HepG2 (cell line): ENCODE results near the gene IL22RA1. TPM values are rescaled to one million over a fixed set of nuclear protein-coding genes. Genes with fewer than 3 reads are reported as not detected.

Experiments used
- FUBP1 ChIP-seq: sonication (generic); formaldehyde crosslinking; IDR thresholded peaks from 2 replicates; pipeline ENCODE4 v1.5.1; 2020; ENCODE audit warnings: missing genetic modification reagents, mild to moderate bottlenecking, borderline replicate concordance
- HOXA9 ChIP-seq: sonication (generic); formaldehyde crosslinking; IDR thresholded peaks from 2 replicates; pipeline ENCODE4 v1.8.1; 2022; ENCODE audit warnings: missing genetic modification reagents, mild to moderate bottlenecking, moderate library complexity, borderline replicate concordance
- KLF11 ChIP-seq: IDR thresholded peaks from 2 replicates; pipeline ENCODE4 v1.6.1; 2016; ENCODE audit warnings: missing compliant biosample characterization
- NR1H2 ChIP-seq: sonication (generic); formaldehyde crosslinking; IDR thresholded peaks from 2 replicates; pipeline ENCODE4 v1.8.1; 2022; ENCODE audit warnings: low read depth, missing genetic modification reagents, borderline replicate concordance
- POGK ChIP-seq: sonication (generic); formaldehyde crosslinking; conservative IDR thresholded peaks from 2 replicates; pipeline ENCODE4 v1.8.0; 2022; ENCODE audit warnings: mild to moderate bottlenecking, moderate library complexity, missing genetic modification reagents
- SMAD1 ChIP-seq: sonication (generic); formaldehyde crosslinking; IDR thresholded peaks from 2 replicates; pipeline ENCODE4 v1.4.0; 2020; ENCODE audit warnings: missing genetic modification reagents, low read depth, mild to moderate bottlenecking, borderline replicate concordance
- TCF7L2 ChIP-seq: IDR thresholded peaks from 2 replicates; pipeline ENCODE4 v1.6.1; 2011; ENCODE audit warnings: mild to moderate bottlenecking, low read depth, low read length, moderate library complexity
- ZNF276 ChIP-seq: sonication (generic); formaldehyde crosslinking; IDR thresholded peaks from 2 replicates; pipeline ENCODE4 v1.4.0; 2020; ENCODE audit warnings: mild to moderate bottlenecking, low read depth, missing genetic modification reagents
- ZNF44 ChIP-seq: sonication (generic); formaldehyde crosslinking; IDR thresholded peaks from 2 replicates; pipeline ENCODE4 v1.5.1; 2020; ENCODE audit warnings: mild to moderate bottlenecking, missing genetic modification reagents
- ZNF563 ChIP-seq: sonication (generic); formaldehyde crosslinking; IDR thresholded peaks from 2 replicates; pipeline ENCODE4 v1.8.0; 2022; ENCODE audit warnings: mild to moderate bottlenecking, moderate library complexity, missing genetic modification reagents
- ZNF652 ChIP-seq: IDR thresholded peaks from 2 replicates; pipeline ENCODE4 v1.6.1; 2016; ENCODE audit warnings: low read depth, borderline replicate concordance
- ZNF737 ChIP-seq: sonication (generic); formaldehyde crosslinking; IDR thresholded peaks from 2 replicates; pipeline ENCODE4 v1.5.0; 2020; ENCODE audit warnings: missing genetic modification reagents, mild to moderate bottlenecking, borderline replicate concordance
- polyA plus RNA-seq, 8 experiments: library from polyadenylated mRNA; depleted of rRNA in 3 of 8; stranded (reverse) in 7 of 8; unstranded in 1 of 8; fragments of >200 nt; fragmentation: Illumina TruSeq in 4 of 8; extraction: Trizol in 4 of 8; gene quantifications; 2 replicates each; pipeline versions ENCODE4 v1.2.1 to v1.2.3, GENCODE V29; 2011 to 2016; ENCODE audit warnings: low read depth in 4 of 8, missing spikeins in 1 of 8, mixed read lengths in 1 of 8; ENCODE audit not compliant: insufficient read depth in 1 of 8
- total RNA-seq, 5 experiments: library from RNA; depleted of rRNA; stranded (reverse); fragments of >200 nt; fragmentation: Illumina TruSeq; extraction: Trizol; gene quantifications; 2 replicates each; pipeline ENCODE4 v1.2.3, GENCODE V29; 2016; ENCODE audit warnings: low read depth in 1 of 5
- TF ChIP-seq, protein P1 (sequence below), 2 experiments: fragments of 450-650 bp in 1 of 2; sonication (generic) in 1 of 2; formaldehyde crosslinking in 1 of 2; IDR thresholded peaks; 2 replicates each; pipeline versions ENCODE4 v1.6.1 to v1.8.0; 2016 to 2022; ENCODE audit warnings: antibody characterized with exemption in 1 of 2, mild to moderate bottlenecking in 1 of 2, missing genetic modification reagents in 1 of 2

Gene IL22RA1
- total and polyA plus RNA-seq, 2 of the 13 experiments (the other 11 are each of a cell fraction or from before 2014, with no cell fraction given) = 4.4 to 10.2 TPM

GRCh38 chr1:24118410-24119242 is 24.3 kb downstream of the IL22RA1 start (continued):
- no peak for TF ChIP-seq ZNF276 (CRISPR knock-in tag)
- TF ChIP-seq, protein P1, sequence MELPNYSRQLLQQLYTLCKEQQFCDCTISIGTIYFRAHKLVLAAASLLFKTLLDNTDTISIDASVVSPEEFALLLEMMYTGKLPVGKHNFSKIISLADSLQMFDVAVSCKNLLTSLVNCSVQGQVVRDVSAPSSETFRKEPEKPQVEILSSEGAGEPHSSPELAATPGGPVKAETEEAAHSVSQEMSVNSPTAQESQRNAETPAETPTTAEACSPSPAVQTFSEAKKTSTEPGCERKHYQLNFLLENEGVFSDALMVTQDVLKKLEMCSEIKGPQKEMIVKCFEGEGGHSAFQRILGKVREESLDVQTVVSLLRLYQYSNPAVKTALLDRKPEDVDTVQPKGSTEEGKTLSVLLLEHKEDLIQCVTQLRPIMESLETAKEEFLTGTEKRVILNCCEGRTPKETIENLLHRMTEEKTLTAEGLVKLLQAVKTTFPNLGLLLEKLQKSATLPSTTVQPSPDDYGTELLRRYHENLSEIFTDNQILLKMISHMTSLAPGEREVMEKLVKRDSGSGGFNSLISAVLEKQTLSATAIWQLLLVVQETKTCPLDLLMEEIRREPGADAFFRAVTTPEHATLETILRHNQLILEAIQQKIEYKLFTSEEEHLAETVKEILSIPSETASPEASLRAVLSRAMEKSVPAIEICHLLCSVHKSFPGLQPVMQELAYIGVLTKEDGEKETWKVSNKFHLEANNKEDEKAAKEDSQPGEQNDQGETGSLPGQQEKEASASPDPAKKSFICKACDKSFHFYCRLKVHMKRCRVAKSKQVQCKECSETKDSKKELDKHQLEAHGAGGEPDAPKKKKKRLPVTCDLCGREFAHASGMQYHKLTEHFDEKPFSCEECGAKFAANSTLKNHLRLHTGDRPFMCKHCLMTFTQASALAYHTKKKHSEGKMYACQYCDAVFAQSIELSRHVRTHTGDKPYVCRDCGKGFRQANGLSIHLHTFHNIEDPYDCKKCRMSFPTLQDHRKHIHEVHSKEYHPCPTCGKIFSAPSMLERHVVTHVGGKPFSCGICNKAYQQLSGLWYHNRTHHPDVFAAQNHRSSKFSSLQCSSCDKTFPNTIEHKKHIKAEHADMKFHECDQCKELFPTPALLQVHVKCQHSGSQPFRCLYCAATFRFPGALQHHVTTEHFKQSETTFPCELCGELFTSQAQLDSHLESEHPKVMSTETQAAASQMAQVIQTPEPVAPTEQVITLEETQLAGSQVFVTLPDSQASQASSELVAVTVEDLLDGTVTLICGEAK (IDR thresholded peaks at IDR 0.05) = no peak
- TF ChIP-seq, protein P1 (CRISPR knock-in tag; IDR thresholded peaks at IDR 0.05) = no peak
- TF ChIP-seq NR1H2 (CRISPR knock-in tag) = no peak
- no peak for TF ChIP-seq KLF11 (CRISPR knock-in tag)
- TF ChIP-seq HOXA9 (CRISPR knock-in tag) = no peak
- TF ChIP-seq ZNF652 (CRISPR knock-in tag) = no peak
- TF ChIP-seq ZNF737 (CRISPR knock-in tag) = no peak
- no peak for TF ChIP-seq FUBP1 (CRISPR knock-in tag)
- no peak for TF ChIP-seq ZNF44 (CRISPR knock-in tag)
- TF ChIP-seq ZNF563 (CRISPR knock-in tag) = no peak
- TF ChIP-seq POGK (CRISPR knock-in tag) = no peak
- TF ChIP-seq SMAD1 (CRISPR knock-in tag) = no peak
- TF ChIP-seq TCF7L2 = no peak
